ENCODE measurements around the gene OR5AN1. TPM values are rescaled to one million over a fixed set of nuclear protein-coding genes. Genes with fewer than 3 reads are reported as not detected.

Gene OR5AN1
- total RNA-seq, 1 experiment from 2014 or later = not detected

- Mint-ChIP-seq H3K36me3 (ENCODE audit: insufficient read depth, unreplicated experiment) (no peaks in the 10 kb centered on the region), H3K4me1 (ENCODE audit: insufficient read depth, unreplicated experiment) (no peaks in the 10 kb centered on the region), H3K27me3 (ENCODE audit: insufficient read depth, unreplicated experiment) (no peaks in the 10 kb centered on the region), H3K27ac (ENCODE audit: low read depth, unreplicated experiment) (no peak overlapping the region), H3K4me3 (ENCODE audit: unreplicated experiment) (no peak overlapping the region), H3K9me3 (ENCODE audit: unreplicated experiment) (no peaks in the 10 kb centered on the region)
- CTCF ChIA-PET = no interaction called here
- BruUV-seq (replicated peaks) = no TSS peak
- TF ChIP-seq CTCF (IDR thresholded peaks at IDR 0.05; ENCODE audit: unreplicated experiment) = no peak
- POLR2A ChIA-PET = no interaction called here
- no peak for DNase-seq (ENCODE audit: unreplicated experiment)
- intact Hi-C loops (cut with micrococcal nuclease) = no loop called here
Observed at GRCh38 chr11:59355226-59355625, 3.5 kb upstream of the OR5AN1 start.

GRCh38 chr11:59356561-59356960 is 2.1 kb upstream of the OR5AN1 start:
- no peak for TF ChIP-seq CTCF (IDR thresholded peaks at IDR 0.05; ENCODE audit: unreplicated experiment)
- Mint-ChIP-seq H3K4me1 (ENCODE audit: insufficient read depth, unreplicated experiment) (no peaks in the 10 kb centered on the region), H3K9me3 (ENCODE audit: unreplicated experiment) (no peaks in the 10 kb centered on the region), H3K27ac (ENCODE audit: low read depth, unreplicated experiment) (no peak overlapping the region), H3K36me3 (ENCODE audit: insufficient read depth, unreplicated experiment) (no peaks in the 10 kb centered on the region), H3K27me3 (ENCODE audit: insufficient read depth, unreplicated experiment) (no peaks in the 10 kb centered on the region), H3K4me3 (ENCODE audit: unreplicated experiment) (no peak overlapping the region)
- no peak for DNase-seq (ENCODE audit: unreplicated experiment)
- ChIA-PET CTCF (no interaction called here), POLR2A (interaction anchor here (0.6 kb wide), 1 partner anchor 203 kb away, joined by 3 read pairs; no protein-coding TSS in a partner anchor)
- BruUV-seq (replicated peaks) = no TSS peak
- intact Hi-C loops (cut with micrococcal nuclease) = no loop called here

- no peak overlapping the region for H3K4me3 Mint-ChIP-seq (ENCODE audit: unreplicated experiment)
- intact Hi-C loops (cut with micrococcal nuclease) = no loop called here
- no TSS peak for BruUV-seq (replicated peaks)
- no peaks in the 10 kb centered on the region for H3K4me1 Mint-ChIP-seq (ENCODE audit: insufficient read depth, unreplicated experiment)
- no peak for TF ChIP-seq CTCF (IDR thresholded peaks at IDR 0.05; ENCODE audit: unreplicated experiment)
- H3K36me3 Mint-ChIP-seq (ENCODE audit: insufficient read depth, unreplicated experiment) = no peaks in the 10 kb centered on the region
- POLR2A ChIA-PET = no interaction called here
- DNase-seq (ENCODE audit: unreplicated experiment) = no peak
- H3K9me3 Mint-ChIP-seq (ENCODE audit: unreplicated experiment) = no peaks in the 10 kb centered on the region
- CTCF ChIA-PET = interaction anchor here (0.6 kb wide), 1 partner anchor 424 kb away, joined by 4 read pairs; no protein-coding TSS in a partner anchor
- no peak overlapping the region for H3K27ac Mint-ChIP-seq (ENCODE audit: low read depth, unreplicated experiment)
- H3K27me3 Mint-ChIP-seq (ENCODE audit: insufficient read depth, unreplicated experiment) = no peaks in the 10 kb centered on the region
Observed at GRCh38 chr11:59358020-59358419, 675 bp upstream of the OR5AN1 start.

- CTCF ChIA-PET = no interaction called here
- intact Hi-C loops (cut with micrococcal nuclease) = no loop called here
- no TSS peak for BruUV-seq (replicated peaks)
Observed at GRCh38 chr11:59365232-59366018, 6.7 kb downstream of the OR5AN1 start.

More at GRCh38 chr11:59365232-59366018, 6.7 kb downstream of the OR5AN1 start:
- POLR2A ChIA-PET = no interaction called here
- Mint-ChIP-seq H3K4me3 (ENCODE audit: unreplicated experiment) (no peak overlapping the region), H3K36me3 (ENCODE audit: insufficient read depth, unreplicated experiment) (no peaks in the 10 kb centered on the region), H3K4me1 (ENCODE audit: insufficient read depth, unreplicated experiment) (no peaks in the 10 kb centered on the region), H3K9me3 (ENCODE audit: unreplicated experiment) (no peaks in the 10 kb centered on the region), H3K27me3 (ENCODE audit: insufficient read depth, unreplicated experiment) (peaks cover 8% of the 10 kb centered on the region), H3K27ac (ENCODE audit: low read depth, unreplicated experiment) (no peak overlapping the region)
- no peak for DNase-seq (ENCODE audit: unreplicated experiment)
- TF ChIP-seq CTCF (IDR thresholded peaks at IDR 0.05; ENCODE audit: unreplicated experiment) = no peak

All from MCF 10A (cell line).